Cardiac fibroblast (primary cell): Measurements from ENCODE around the gene OR4X1.
"Not testable (repeated sequence)": the region's sequence is repeated elsewhere in the genome, so short reads cannot be mapped to it uniquely, and the experiment has no call there.

Source experiments
- DNase-seq, 2 donors: peaks; one replicate each; pipeline versions ENCODE4 v3.0.0 to v3.0.0-alpha.2; 2010; ENCODE audit warnings: low read depth in 2 of 2
- H3K4me3 ChIP-seq, 2 donors: replicated peaks in 1 of 2; 1 replicate in 1 of 2; 2 replicates in 1 of 2; pipeline ENCODE4 v1.5.1; 2011; ENCODE audit warnings: low read depth in 2 of 2, low read length in 2 of 2, mild to moderate bottlenecking in 2 of 2, moderate library complexity in 1 of 2
- TF ChIP-seq, protein P1 (sequence below): IDR thresholded peaks from one replicate; pipeline ENCODE4 v1.5.1; 2011; ENCODE audit warnings: low read depth, mild to moderate bottlenecking, low read length, inconsistent platforms

OR4X1 gene, protein sequence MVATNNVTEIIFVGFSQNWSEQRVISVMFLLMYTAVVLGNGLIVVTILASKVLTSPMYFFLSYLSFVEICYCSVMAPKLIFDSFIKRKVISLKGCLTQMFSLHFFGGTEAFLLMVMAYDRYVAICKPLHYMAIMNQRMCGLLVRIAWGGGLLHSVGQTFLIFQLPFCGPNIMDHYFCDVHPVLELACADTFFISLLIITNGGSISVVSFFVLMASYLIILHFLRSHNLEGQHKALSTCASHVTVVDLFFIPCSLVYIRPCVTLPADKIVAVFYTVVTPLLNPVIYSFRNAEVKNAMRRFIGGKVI

DNA sequence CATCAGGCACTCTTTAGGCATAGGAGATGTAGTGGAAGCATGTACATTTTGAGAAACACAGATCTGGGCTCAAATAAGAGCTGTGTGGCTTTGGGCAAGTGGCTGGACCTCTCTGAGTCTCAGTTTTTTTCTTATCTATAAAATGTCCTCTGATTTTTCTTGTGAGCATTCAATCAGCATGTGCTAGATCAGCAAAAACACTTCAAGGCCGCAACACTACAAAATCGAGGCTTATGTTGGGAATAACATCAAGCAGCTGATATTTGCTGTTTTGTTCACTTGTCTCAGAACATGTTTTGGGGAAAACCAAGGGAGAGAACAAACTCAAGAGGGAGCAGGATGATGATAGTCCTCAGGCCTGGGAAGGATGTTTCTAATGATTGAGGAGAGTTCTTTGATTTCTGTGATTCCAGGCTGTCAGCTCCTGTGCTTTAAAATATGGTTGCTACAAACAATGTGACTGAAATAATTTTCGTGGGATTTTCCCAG, at the start of gene OR4X1:
Gene OR4X1, plus strand, starts transcription at position 439 of the 489 bp plus-strand sequence. Its CDS starts 0 bp downstream, at position 439.
- no peak within 1 kb of the TSS for H3K4me3 ChIP-seq
- TF ChIP-seq, protein P1, sequence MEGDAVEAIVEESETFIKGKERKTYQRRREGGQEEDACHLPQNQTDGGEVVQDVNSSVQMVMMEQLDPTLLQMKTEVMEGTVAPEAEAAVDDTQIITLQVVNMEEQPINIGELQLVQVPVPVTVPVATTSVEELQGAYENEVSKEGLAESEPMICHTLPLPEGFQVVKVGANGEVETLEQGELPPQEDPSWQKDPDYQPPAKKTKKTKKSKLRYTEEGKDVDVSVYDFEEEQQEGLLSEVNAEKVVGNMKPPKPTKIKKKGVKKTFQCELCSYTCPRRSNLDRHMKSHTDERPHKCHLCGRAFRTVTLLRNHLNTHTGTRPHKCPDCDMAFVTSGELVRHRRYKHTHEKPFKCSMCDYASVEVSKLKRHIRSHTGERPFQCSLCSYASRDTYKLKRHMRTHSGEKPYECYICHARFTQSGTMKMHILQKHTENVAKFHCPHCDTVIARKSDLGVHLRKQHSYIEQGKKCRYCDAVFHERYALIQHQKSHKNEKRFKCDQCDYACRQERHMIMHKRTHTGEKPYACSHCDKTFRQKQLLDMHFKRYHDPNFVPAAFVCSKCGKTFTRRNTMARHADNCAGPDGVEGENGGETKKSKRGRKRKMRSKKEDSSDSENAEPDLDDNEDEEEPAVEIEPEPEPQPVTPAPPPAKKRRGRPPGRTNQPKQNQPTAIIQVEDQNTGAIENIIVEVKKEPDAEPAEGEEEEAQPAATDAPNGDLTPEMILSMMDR, result no peak
- DNase-seq, result no peak

DNA sequence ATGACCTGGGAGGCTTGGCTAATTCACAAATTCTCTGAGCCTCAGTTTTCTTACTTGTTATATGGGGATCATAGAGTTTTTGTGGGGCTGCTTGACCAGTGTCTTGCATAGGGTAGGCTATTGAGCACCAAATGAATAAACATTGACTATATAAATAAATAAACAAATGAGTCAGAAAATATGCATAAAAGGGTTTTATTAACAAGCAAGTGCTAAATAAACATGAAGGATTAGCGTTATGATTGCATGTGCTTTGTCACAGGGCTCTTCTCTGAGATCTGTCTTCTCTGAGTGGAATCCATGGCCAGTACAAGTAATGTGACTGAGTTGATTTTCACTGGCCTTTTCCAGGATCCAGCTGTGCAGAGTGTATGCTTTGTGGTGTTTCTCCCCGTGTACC, 47.2 kb upstream of the OR4X1 start, which contains the start of gene OR4B1:
Gene OR4B1, plus strand, starts transcription at position 301 of the 400 bp plus-strand sequence. Its CDS starts 0 bp downstream, at position 301.
- TF ChIP-seq, protein P1, result no peak
- H3K4me3 ChIP-seq, result no peak within 1 kb of the TSS
- no peak for DNase-seq

DNA sequence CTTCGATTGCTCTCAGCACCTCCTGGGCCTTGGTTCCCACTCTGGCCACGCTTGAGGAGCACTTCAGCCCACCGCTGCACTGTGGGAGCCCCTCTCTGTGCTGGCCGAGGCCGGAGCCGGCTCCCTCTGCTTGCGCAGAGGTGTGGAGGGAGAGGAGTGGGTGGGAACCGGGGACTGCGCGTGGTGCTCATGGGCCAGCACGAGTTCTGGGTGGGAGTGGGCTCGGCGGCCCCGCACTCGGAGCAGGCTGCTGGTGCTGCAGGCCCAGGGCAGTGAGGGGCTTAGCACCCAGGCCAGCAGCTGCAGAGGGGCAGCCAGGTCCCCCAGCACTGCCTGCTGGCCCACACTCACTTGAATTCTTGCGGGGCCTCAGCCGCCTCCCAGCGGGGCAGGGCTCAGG, 34.9 kb upstream of the OR4X1 start:
- TF ChIP-seq, protein P1, result no peak
- DNase-seq, result no peak
- no peak overlapping the region for H3K4me3 ChIP-seq

DNA sequence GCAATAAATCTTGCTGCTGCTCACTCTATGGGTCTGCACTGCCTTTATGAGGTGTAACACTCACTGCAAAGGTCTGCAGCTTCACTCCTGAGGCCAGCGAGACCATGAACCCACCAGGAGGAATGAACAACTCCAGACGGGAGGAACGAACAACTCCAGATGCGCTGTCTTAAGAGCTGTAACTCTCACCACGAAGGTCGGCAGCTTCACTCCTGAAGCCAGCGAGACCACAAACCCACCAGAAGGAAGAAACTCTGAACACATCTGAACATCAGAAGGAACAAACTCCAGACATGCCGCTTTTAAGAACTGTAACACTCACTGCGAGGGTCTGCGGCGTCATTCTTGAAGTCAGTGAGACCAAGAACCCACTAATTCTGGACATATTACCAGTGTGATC, 33.6 kb upstream of the OR4X1 start:
- not testable (repeated sequence) for H3K4me3 ChIP-seq, DNase-seq

DNA sequence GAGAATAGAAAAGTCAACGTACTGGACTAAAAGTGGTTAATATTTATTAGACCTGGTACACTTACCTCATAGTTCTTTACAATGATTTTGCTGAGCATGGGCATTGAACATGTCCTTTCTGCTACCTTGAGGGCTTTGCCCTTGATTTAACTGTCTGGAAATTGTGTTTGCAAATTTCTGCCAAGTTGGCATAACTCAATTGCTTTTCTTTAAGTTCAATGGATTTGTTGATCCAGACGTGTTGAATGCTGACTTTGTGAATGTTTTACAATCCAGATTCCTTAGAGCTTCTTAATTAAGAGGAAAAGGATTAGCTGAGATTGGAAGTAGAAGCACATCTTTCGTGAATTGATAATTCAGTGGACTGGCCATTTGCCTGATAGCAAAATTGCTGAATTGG, 25.9 kb upstream of the OR4X1 start:
- H3K4me3 ChIP-seq, result no peak overlapping the region
- TF ChIP-seq, protein P1, result no peak
- DNase-seq, result no peak

DNA sequence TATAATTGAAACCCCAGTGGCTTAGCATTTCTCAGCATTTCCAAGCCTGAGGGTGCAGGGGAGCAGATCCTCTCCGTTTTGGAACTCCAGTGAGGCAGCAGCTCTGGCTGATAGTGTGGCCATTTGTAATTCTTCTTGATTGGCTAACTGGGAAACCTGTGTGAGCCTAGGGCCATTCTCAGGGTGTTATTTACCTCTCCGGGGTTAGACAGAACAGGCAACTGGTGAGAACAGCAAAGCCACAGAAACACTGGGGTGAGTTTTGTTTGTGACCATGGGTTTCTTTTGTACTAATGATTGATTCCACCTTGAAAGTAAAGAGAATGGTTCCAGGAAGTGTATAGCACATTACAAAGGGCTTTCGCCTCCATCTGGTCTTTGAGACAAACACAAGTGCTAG, 21.2 kb upstream of the OR4X1 start:
- H3K4me3 ChIP-seq, result no peak overlapping the region
- TF ChIP-seq, protein P1, result no peak
- DNase-seq, result no peak

DNA sequence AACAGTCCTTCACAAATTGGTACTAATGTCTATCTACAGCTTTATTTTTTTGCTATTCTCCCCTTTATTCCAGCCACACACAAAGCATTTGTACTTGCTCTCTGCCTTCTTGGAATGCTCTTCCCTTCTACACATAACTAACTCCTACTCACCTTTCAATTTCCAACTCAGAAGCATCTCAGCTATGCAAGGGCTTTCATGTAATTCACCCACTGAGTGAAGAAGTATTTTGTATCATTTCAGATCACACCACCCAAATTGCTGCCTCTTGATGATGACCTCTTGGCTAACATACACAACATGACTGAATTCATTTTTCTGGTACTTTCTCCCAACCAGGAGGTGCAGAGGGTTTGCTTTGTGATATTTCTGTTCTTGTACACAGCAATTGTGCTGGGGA, 18.9 kb upstream of the OR4X1 start, which contains the start of gene OR4X2:
Gene OR4X2, plus strand, starts transcription at position 301 of the 400 bp plus-strand sequence. Its CDS starts 0 bp downstream, at position 301.
- TF ChIP-seq, protein P1, result no peak
- DNase-seq, result no peak
- no peak within 1 kb of the TSS for H3K4me3 ChIP-seq
